HL-60 (cell line): Measurements from ENCODE around the gene MRPL42.
A peak's percentile ranks its signal among the peaks of the same experiment; 100 is the strongest.

Source experiments
- DNase-seq, 2 experiments: peaks; one replicate each; pipeline ENCODE4 v3.0.0-alpha.2; 2010 to 2020; ENCODE audit warnings: low read depth in 1 of 2, low spot score in 1 of 2
- H3K27ac ChIP-seq: fragments of 250-450 bp; sonication (Bioruptor Pico); replicated peaks from 2 replicates; pipeline ENCODE4 v1.5.1; 2020; ENCODE audit warnings: mild to moderate bottlenecking, moderate library complexity
- H3K27me3 ChIP-seq: fragments of 250-450 bp; sonication (Bioruptor Pico); 2 replicates; pipeline ENCODE4 v1.5.1; 2021; ENCODE audit warnings: mild to moderate bottlenecking, moderate library complexity; ENCODE audit not compliant: insufficient read depth, poor library complexity, severe bottlenecking
- H3K4me3 ChIP-seq: replicated peaks from 2 replicates; pipeline ENCODE4 v1.5.1; 2011; ENCODE audit warnings: mild to moderate bottlenecking, control low read depth, low read length; ENCODE audit not compliant: insufficient read depth
- CTCF ChIP-seq: IDR thresholded peaks from one replicate; pipeline ENCODE4 v1.5.1; 2011; ENCODE audit warnings: low read length, control low read depth, inconsistent platforms; ENCODE audit not compliant: insufficient read depth
- GABPA ChIP-seq: IDR thresholded peaks from 2 replicates; pipeline ENCODE4 v1.6.1; 2012; ENCODE audit warnings: low read depth
- POLR2AphosphoS5 ChIP-seq: IDR thresholded peaks from 2 replicates; pipeline ENCODE4 v1.6.1; 2012; ENCODE audit warnings: low read depth
- REST ChIP-seq: IDR thresholded peaks from 2 replicates; pipeline ENCODE4 v1.6.1; 2012; ENCODE audit warnings: low read depth; ENCODE audit not compliant: insufficient replicate concordance
- SPI1 ChIP-seq: IDR thresholded peaks from 2 replicates; pipeline ENCODE4 v1.6.1; 2012; ENCODE audit warnings: low read depth, mild to moderate bottlenecking, borderline replicate concordance

The MRPL42 gene

GRCh38 chr12:93460003-93460402 is 7.3 kb upstream of the MRPL42 start:
- TF ChIP-seq GABPA (no peak), POLR2AphosphoS5 (no peak), CTCF (no peak), SPI1 (peak; percentile 9; the same call in 1 of the 2 replicates), REST (no peak)
- H3K27me3 ChIP-seq = no peaks in the 10 kb centered on the region
- H3K4me3 ChIP-seq = no peak overlapping the region
- peak in 1 of 2 experiments; percentile 27 for DNase-seq
- H3K27ac ChIP-seq = no peak overlapping the region

- Histone ChIP-seq H3K4me3 (no peak overlapping the region), H3K27me3 (no peaks in the 10 kb centered on the region), H3K27ac (peak overlapping the region; percentile 8; the same call in 1 of the 2 replicates)
- TF ChIP-seq CTCF (no peak), SPI1 (peak; percentile 46; the same call in 1 of the 2 replicates), REST (no peak), POLR2AphosphoS5 (no peak), GABPA (no peak)
- peak in 1 of 2 experiments; percentile 49 for DNase-seq
Observed at GRCh38 chr12:93460902-93461301, 6.4 kb upstream of the MRPL42 start.

- no peak overlapping the region for H3K4me3 ChIP-seq
- no peaks in the 10 kb centered on the region for H3K27me3 ChIP-seq
- H3K27ac ChIP-seq = peak overlapping the region; percentile 8; the same call in 1 of the 2 replicates
- DNase-seq = peak in 1 of 2 experiments; percentile 56
- TF ChIP-seq REST (no peak), SPI1 (no peak), CTCF (no peak), POLR2AphosphoS5 (no peak)
Observed at GRCh38 chr12:93461503-93461902, 5.8 kb upstream of the MRPL42 start.
